K562 (cell line): Measurements from ENCODE around the gene KAZN. TPM values are rescaled to one million over a fixed set of nuclear protein-coding genes. Genes with fewer than 3 reads are reported as not detected.

Experiments
- BACH1 ChIP-seq: fragments of 200-800 bp; sonication (Bioruptor generic); IDR thresholded peaks from 2 replicates; pipeline ENCODE4 v1.6.1; 2016; ENCODE audit warnings: missing genetic modification characterization, missing compliant biosample characterization
- CCNT2 ChIP-seq: IDR thresholded peaks from 2 replicates; pipeline ENCODE4 v1.6.1; 2011; ENCODE audit warnings: borderline replicate concordance, low read depth, mild to moderate bottlenecking, moderate library complexity, mixed read lengths, low read length; ENCODE audit not compliant: insufficient read length; ENCODE audit errors: extremely low read depth
- KHSRP ChIP-seq: fragments of 450-650 bp; IDR thresholded peaks from 2 replicates; pipeline ENCODE4 v1.6.1; 2017
- NFRKB ChIP-seq: fragments of 450-650 bp; IDR thresholded peaks from 2 replicates; pipeline ENCODE4 v1.6.1; 2016; ENCODE audit warnings: low read depth
- POLR2H ChIP-seq: IDR thresholded peaks from 2 replicates; pipeline ENCODE4 v1.6.1; 2016; ENCODE audit warnings: missing genetic modification characterization, low read depth, mild to moderate bottlenecking, control low read depth, missing compliant biosample characterization, moderate library complexity
- ZNF165 ChIP-seq: fragments of 250-450 bp; sonication (Bioruptor Pico); IDR thresholded peaks from 2 replicates; pipeline ENCODE4 v1.4.0; 2020; ENCODE audit warnings: borderline replicate concordance
- ZNF263 ChIP-seq: sonication (generic); formaldehyde crosslinking; IDR thresholded peaks from 2 replicates; pipeline ENCODE4 v1.8.0; 2022; ENCODE audit warnings: mild to moderate bottlenecking, missing genetic modification reagents, borderline replicate concordance
- polyA plus RNA-seq, 8 experiments: library from polyadenylated mRNA; depleted of rRNA in 4 of 8; stranded (reverse) in 5 of 8; unstranded in 3 of 8; fragments of >200 nt; fragmentation: Nextera tagmentation in 2 of 8; fragmentation: Illumina TruSeq in 1 of 8; extraction: Ambion mirVana in 2 of 8; extraction: Trizol in 1 of 8; gene quantifications; 2 replicates each; pipeline versions ENCODE4 v1.2.1 to v1.2.3, GENCODE V29; 2011 to 2014; ENCODE audit warnings: inconsistent platforms in 1 of 8, missing spikeins in 1 of 8
- total RNA-seq, 7 experiments: library from RNA; depleted of rRNA in 6 of 7; stranded (reverse); fragments of >200 nt in 6 of 7; fragmentation: Illumina TruSeq in 2 of 7; extraction: Trizol in 2 of 7; gene quantifications; 2 replicates each; pipeline versions ENCODE4 v1.2.1 to v1.2.3, GENCODE V29; 2011 to 2021; ENCODE audit warnings: low replicate concordance in 1 of 7
- TF ChIP-seq, protein P1 (sequence below), 2 experiments: fragments of 450-650 bp in 1 of 2; sonication (generic) in 1 of 2; formaldehyde crosslinking in 1 of 2; IDR thresholded peaks in 1 of 2; conservative IDR thresholded peaks in 1 of 2; 2 replicates each; pipeline versions ENCODE4 v1.6.1 to v1.8.1; 2016 to 2023; ENCODE audit warnings: mild to moderate bottlenecking in 2 of 2, moderate library complexity in 2 of 2, inconsistent platforms in 1 of 2, missing genetic modification reagents in 1 of 2
- TF ChIP-seq, protein P2 (sequence below): fragments of 450-650 bp; formaldehyde crosslinking; IDR thresholded peaks from 2 replicates; pipeline ENCODE4 v1.4.0; 2020; ENCODE audit warnings: mild to moderate bottlenecking, moderate library complexity
- TF ChIP-seq, protein P3 (sequence below): fragments of 450-650 bp; formaldehyde crosslinking; IDR thresholded peaks from 2 replicates; pipeline ENCODE4 v1.4.0; 2020; ENCODE audit warnings: mild to moderate bottlenecking, mixed read lengths
- TF ChIP-seq, protein P4 (sequence below), 2 experiments: fragments of 450-650 bp; IDR thresholded peaks; 2 replicates each; pipeline ENCODE4 v1.6.1; 2018; ENCODE audit warnings: mild to moderate bottlenecking in 2 of 2, low read depth in 1 of 2; ENCODE audit not compliant: partially characterized antibody in 2 of 2
- TF ChIP-seq, protein P5 (sequence below): sonication (generic); formaldehyde crosslinking; IDR thresholded peaks from 2 replicates; pipeline ENCODE4 v1.8.1; 2023; ENCODE audit warnings: mild to moderate bottlenecking, missing genetic modification reagents
- TF ChIP-seq, protein P6 (sequence below), 2 experiments: fragments of 250-450 bp in 1 of 2; fragments of 450-650 bp in 1 of 2; sonication (Bioruptor Pico) in 1 of 2; IDR thresholded peaks; 2 replicates each; pipeline versions ENCODE4 v1.6.1 to v1.8.0; 2016 to 2021; ENCODE audit warnings: mild to moderate bottlenecking in 2 of 2, moderate library complexity in 2 of 2, missing compliant biosample characterization in 1 of 2, missing genetic modification characterization in 1 of 2

Gene KAZN
- total and polyA plus RNA-seq, 9 of the 15 experiments (the other 6 are each of a cell fraction or from before 2014, with no cell fraction given): 2.1 to 21.6 (median 5.4) TPM

DNA sequence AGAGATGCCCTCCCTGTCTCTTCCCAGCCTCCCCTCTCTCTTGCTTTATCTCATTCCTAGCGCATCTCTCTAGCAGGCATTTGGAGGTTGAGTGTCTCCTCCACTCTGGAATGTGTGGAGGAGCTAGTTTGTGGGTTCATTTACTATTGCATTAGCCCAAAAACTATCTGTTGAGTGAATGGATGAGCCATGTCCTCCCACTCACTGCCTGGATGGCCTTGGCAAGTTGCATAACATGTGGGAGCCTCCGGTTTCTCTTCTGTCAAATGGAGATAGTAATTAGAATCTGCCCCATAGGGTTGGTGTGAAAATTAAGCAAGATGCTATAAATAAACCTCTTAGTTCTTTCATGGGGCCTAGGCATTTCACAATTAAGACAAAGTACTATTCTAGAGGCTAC, 181.8 kb downstream of the KAZN start (continued):
- TF ChIP-seq POLR2H (tag): no peak
- TF ChIP-seq BACH1 (tag): no peak
- TF ChIP-seq, protein P1, sequence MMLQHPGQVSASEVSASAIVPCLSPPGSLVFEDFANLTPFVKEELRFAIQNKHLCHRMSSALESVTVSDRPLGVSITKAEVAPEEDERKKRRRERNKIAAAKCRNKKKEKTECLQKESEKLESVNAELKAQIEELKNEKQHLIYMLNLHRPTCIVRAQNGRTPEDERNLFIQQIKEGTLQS (IDR thresholded peaks at IDR 0.05): peak; percentile 51
- TF ChIP-seq, protein P1 (CRISPR knock-in tag; conservative IDR thresholded peaks at IDR 0.05): no peak
- no peak for TF ChIP-seq KHSRP
- TF ChIP-seq, protein P2, sequence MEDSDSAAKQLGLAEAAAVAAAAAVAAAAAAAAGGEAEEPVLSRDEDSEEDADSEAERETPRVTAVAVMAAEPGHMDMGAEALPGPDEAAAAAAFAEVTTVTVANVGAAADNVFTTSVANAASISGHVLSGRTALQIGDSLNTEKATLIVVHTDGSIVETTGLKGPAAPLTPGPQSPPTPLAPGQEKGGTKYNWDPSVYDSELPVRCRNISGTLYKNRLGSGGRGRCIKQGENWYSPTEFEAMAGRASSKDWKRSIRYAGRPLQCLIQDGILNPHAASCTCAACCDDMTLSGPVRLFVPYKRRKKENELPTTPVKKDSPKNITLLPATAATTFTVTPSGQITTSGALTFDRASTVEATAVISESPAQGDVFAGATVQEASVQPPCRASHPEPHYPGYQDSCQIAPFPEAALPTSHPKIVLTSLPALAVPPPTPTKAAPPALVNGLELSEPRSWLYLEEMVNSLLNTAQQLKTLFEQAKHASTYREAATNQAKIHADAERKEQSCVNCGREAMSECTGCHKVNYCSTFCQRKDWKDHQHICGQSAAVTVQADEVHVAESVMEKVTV (CRISPR knock-in tag): 0 out of 2 replicates have a peak, but pooled peaks have one; percentile 6
- TF ChIP-seq, protein P3, sequence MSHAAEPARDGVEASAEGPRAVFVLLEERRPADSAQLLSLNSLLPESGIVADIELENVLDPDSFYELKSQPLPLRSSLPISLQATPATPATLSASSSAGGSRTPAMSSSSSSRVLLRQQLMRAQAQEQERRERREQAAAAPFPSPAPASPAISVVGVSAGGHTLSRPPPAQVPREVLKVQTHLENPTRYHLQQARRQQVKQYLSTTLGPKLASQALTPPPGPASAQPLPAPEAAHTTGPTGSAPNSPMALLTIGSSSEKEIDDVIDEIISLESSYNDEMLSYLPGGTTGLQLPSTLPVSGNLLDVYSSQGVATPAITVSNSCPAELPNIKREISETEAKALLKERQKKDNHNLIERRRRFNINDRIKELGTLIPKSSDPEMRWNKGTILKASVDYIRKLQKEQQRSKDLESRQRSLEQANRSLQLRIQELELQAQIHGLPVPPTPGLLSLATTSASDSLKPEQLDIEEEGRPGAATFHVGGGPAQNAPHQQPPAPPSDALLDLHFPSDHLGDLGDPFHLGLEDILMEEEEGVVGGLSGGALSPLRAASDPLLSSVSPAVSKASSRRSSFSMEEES: no peak
- no peak for TF ChIP-seq ZNF165 (CRISPR knock-in tag)
- TF ChIP-seq, protein P4, sequence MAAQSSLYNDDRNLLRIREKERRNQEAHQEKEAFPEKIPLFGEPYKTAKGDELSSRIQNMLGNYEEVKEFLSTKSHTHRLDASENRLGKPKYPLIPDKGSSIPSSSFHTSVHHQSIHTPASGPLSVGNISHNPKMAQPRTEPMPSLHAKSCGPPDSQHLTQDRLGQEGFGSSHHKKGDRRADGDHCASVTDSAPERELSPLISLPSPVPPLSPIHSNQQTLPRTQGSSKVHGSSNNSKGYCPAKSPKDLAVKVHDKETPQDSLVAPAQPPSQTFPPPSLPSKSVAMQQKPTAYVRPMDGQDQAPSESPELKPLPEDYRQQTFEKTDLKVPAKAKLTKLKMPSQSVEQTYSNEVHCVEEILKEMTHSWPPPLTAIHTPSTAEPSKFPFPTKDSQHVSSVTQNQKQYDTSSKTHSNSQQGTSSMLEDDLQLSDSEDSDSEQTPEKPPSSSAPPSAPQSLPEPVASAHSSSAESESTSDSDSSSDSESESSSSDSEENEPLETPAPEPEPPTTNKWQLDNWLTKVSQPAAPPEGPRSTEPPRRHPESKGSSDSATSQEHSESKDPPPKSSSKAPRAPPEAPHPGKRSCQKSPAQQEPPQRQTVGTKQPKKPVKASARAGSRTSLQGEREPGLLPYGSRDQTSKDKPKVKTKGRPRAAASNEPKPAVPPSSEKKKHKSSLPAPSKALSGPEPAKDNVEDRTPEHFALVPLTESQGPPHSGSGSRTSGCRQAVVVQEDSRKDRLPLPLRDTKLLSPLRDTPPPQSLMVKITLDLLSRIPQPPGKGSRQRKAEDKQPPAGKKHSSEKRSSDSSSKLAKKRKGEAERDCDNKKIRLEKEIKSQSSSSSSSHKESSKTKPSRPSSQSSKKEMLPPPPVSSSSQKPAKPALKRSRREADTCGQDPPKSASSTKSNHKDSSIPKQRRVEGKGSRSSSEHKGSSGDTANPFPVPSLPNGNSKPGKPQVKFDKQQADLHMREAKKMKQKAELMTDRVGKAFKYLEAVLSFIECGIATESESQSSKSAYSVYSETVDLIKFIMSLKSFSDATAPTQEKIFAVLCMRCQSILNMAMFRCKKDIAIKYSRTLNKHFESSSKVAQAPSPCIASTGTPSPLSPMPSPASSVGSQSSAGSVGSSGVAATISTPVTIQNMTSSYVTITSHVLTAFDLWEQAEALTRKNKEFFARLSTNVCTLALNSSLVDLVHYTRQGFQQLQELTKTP (IDR thresholded peaks at IDR 0.05; ENCODE audit: low read depth in 1 of 2, partially characterized antibody in 2 of 2): no peak
- TF ChIP-seq CCNT2: no peak
- peak; percentile 31; the same call in 1 of the 2 replicates for TF ChIP-seq NFRKB
- TF ChIP-seq ZNF263 (CRISPR knock-in tag): no peak
- TF ChIP-seq, protein P5, sequence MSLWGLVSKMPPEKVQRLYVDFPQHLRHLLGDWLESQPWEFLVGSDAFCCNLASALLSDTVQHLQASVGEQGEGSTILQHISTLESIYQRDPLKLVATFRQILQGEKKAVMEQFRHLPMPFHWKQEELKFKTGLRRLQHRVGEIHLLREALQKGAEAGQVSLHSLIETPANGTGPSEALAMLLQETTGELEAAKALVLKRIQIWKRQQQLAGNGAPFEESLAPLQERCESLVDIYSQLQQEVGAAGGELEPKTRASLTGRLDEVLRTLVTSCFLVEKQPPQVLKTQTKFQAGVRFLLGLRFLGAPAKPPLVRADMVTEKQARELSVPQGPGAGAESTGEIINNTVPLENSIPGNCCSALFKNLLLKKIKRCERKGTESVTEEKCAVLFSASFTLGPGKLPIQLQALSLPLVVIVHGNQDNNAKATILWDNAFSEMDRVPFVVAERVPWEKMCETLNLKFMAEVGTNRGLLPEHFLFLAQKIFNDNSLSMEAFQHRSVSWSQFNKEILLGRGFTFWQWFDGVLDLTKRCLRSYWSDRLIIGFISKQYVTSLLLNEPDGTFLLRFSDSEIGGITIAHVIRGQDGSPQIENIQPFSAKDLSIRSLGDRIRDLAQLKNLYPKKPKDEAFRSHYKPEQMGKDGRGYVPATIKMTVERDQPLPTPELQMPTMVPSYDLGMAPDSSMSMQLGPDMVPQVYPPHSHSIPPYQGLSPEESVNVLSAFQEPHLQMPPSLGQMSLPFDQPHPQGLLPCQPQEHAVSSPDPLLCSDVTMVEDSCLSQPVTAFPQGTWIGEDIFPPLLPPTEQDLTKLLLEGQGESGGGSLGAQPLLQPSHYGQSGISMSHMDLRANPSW (CRISPR knock-in tag): no peak
- TF ChIP-seq, protein P6, sequence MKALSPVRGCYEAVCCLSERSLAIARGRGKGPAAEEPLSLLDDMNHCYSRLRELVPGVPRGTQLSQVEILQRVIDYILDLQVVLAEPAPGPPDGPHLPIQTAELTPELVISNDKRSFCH (CRISPR knock-in tag; IDR thresholded peaks at IDR 0.05): no peak
- TF ChIP-seq, protein P6 (tag; IDR thresholded peaks at IDR 0.05): peak; percentile 85
